GM13976 (cell line): ENCODE measurements around the gene LRRC59.
"Not testable (repeated sequence)": the region's sequence is repeated elsewhere in the genome, so short reads cannot be mapped to it uniquely, and the experiment has no call there.

Experiments
- DNase-seq: peaks from one replicate; pipeline ENCODE4 v3.0.0; 2012; ENCODE audit warnings: low spot score
- CTCF ChIP-seq: IDR thresholded peaks from 2 replicates; pipeline ENCODE4 v1.5.1; 2012; ENCODE audit warnings: borderline replicate concordance, mild to moderate bottlenecking; ENCODE audit not compliant: insufficient read depth; ENCODE audit errors: extremely low read depth, missing control alignments, control extremely low read depth
- in situ Hi-C: fragments of 300-500 bp; cut with MboI; formaldehyde crosslinking; loops from one replicate; pipeline ENCODE4 v1.12.0; 2022; ENCODE audit warnings: low sequenced_read_pairs, mixed read lengths, inconsistent platforms; ENCODE audit not compliant: unreplicated experiment

Gene LRRC59

DNA sequence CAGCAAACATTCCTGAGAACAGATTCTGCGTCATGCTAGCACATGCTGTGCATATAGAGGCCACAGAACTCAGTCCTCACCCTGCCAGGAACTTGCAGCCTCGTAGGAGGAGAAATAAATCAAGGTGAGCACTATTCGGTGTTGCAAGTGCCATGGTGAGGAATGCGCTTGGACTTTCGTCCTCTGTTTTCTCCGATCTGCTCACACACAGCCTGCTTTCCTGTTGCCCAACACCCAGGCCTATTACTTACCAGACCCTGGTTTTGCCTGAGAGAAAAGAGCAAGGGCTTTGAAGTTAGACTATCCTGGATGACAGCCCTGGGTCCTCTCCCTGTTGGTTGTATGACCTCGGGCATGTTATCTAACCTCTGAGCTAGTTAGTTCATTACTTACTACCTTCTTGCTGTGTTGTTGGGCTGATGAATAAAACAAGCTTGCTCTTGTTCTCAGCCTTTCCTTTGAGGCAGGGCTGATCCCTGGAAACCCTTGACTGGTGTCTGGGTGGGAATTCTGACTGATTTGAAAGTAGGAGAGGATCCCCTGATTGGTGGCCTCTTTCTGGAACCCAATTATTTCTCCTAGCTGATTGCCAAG is 31.6 kb upstream of the LRRC59 start:
- in situ Hi-C loops: no loop called here

GRCh38 chr17:50428126-50428525 is 30.8 kb upstream of the LRRC59 start:
- DNase-seq, in situ Hi-C loops: not testable (repeated sequence)

More for the DNA sequence above, 31.6 kb upstream of the LRRC59 start:
- no peak for TF ChIP-seq CTCF
- no peak for DNase-seq

GRCh38 chr17:50426814-50427787 is 29.8 kb upstream of the LRRC59 start:
- in situ Hi-C loops: no loop called here
- DNase-seq: peak; percentile 55
- TF ChIP-seq CTCF: peak; percentile 21

- DNase-seq: no peak
- in situ Hi-C loops: no loop called here
- TF ChIP-seq CTCF: no peak
Observed at GRCh38 chr17:50426472-50426782, 29.1 kb upstream of the LRRC59 start.

GRCh38 chr17:50425682-50426471 is 28.6 kb upstream of the LRRC59 start, which contains the start of gene ACSF2:
TSS of gene ACSF2 (plus strand) at chr17:50426218. CDS start at chr17:50426262, 44 bp downstream.
- peak; percentile 93 for DNase-seq
- no peak for TF ChIP-seq CTCF
- in situ Hi-C loops: no loop called here

DNA sequence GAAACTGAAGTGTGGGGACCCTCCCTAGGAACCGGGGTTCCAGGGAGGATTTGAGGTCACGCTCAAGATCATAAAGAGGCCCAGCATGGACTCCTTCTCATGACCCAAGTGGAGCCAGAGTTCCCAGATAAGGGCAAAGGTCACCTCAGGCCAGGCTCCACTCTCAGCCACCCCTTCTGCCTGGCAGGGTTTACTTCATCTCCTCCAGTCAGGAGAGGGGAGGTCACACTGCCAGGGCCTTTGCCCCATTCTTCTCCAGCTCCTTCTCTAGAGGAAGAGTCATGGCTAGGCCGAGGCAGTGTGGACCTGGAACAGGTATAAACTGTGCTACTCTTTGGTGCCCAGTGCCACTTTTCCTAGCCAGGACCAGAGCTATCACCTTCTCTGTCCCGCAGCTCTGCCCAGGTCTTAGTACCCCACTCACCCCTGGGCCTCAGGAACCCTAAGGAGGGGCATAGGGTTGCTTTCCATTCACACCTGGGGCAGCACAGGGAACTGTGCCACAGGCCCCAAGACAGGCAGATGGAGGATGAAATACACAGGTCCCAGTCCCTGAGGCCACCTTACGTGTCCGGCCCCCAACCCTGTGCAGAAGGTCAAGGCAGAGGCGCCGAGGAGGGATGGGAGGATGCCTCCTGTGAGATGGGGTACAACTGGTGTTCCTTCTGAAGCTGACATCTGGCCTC is 27.8 kb upstream of the LRRC59 start:
- no peak for DNase-seq
- in situ Hi-C loops: no loop called here
- no peak for TF ChIP-seq CTCF
